ENCODE measurements around the gene PODXL2.
"Not testable (repeated sequence)": the region's sequence is repeated elsewhere in the genome, so short reads cannot be mapped to it uniquely, and the experiment has no call there.

Gene PODXL2

GRCh38 chr3:127702151-127702578 is 73.2 kb downstream of the PODXL2 start:
- DNase-seq, result no peak
- no peak overlapping the region for H3K4me3 ChIP-seq (ENCODE audit: low read depth, low read length)
- H3K27me3 ChIP-seq (ENCODE audit: insufficient read depth, low read depth, severe bottlenecking), result no peaks in the 10 kb centered on the region
- TF ChIP-seq CTCF (IDR thresholded peaks at IDR 0.05; ENCODE audit: low read depth, low read length), result no peak
- no peak overlapping the region for H3K27ac ChIP-seq
- H3K9me3 ChIP-seq (ENCODE audit: severe bottlenecking), result peaks cover 5% of the 10 kb centered on the region
- no peaks in the 10 kb centered on the region for H3K36me3 ChIP-seq

GRCh38 chr3:127704840-127705239 is 75.9 kb downstream of the PODXL2 start:
- not testable (repeated sequence) for DNase-seq; H3K27ac ChIP-seq; H3K9me3 ChIP-seq (ENCODE audit: severe bottlenecking); H3K36me3 ChIP-seq; H3K4me3 ChIP-seq (ENCODE audit: low read depth, low read length); H3K27me3 ChIP-seq (ENCODE audit: insufficient read depth, low read depth, severe bottlenecking)

GRCh38 chr3:127706312-127706711 is 77.3 kb downstream of the PODXL2 start:
- H3K27me3 ChIP-seq (ENCODE audit: insufficient read depth, low read depth, severe bottlenecking), result no peaks in the 10 kb centered on the region
- H3K27ac ChIP-seq, result peak overlapping the region; percentile 54
- H3K9me3 ChIP-seq (ENCODE audit: severe bottlenecking), result peaks cover 5% of the 10 kb centered on the region
- H3K4me3 ChIP-seq (ENCODE audit: low read depth, low read length), result no peak overlapping the region
- H3K36me3 ChIP-seq, result no peaks in the 10 kb centered on the region
- DNase-seq, result peak; percentile 3
- TF ChIP-seq CTCF (IDR thresholded peaks at IDR 0.05; ENCODE audit: low read depth, low read length), result no peak

GRCh38 chr3:127706785-127707351 is 77.9 kb downstream of the PODXL2 start:
- DNase-seq, result no peak
- Histone ChIP-seq H3K36me3 (no peaks in the 10 kb centered on the region), H3K27me3 (ENCODE audit: insufficient read depth, low read depth, severe bottlenecking) (no peaks in the 10 kb centered on the region), H3K9me3 (ENCODE audit: severe bottlenecking) (peaks cover 5% of the 10 kb centered on the region), H3K4me3 (ENCODE audit: low read depth, low read length) (no peak overlapping the region), H3K27ac (peak overlapping the region; percentile 54)
- no peak for TF ChIP-seq CTCF (IDR thresholded peaks at IDR 0.05; ENCODE audit: low read depth, low read length)

GRCh38 chr3:127707851-127708411 is 78.9 kb downstream of the PODXL2 start:
- Histone ChIP-seq H3K4me3 (ENCODE audit: low read depth, low read length) (no peak overlapping the region), H3K9me3 (ENCODE audit: severe bottlenecking) (peaks cover 5% of the 10 kb centered on the region), H3K36me3 (no peaks in the 10 kb centered on the region), H3K27me3 (ENCODE audit: insufficient read depth, low read depth, severe bottlenecking) (no peaks in the 10 kb centered on the region), H3K27ac (peak overlapping the region; percentile 54)
- no peak for TF ChIP-seq CTCF (IDR thresholded peaks at IDR 0.05; ENCODE audit: low read depth, low read length)
- no peak for DNase-seq

GRCh38 chr3:127708837-127709236 is 79.9 kb downstream of the PODXL2 start:
- Histone ChIP-seq H3K9me3 (ENCODE audit: severe bottlenecking) (peaks cover under 1% of the 10 kb centered on the region), H3K4me3 (ENCODE audit: low read depth, low read length) (no peak overlapping the region), H3K27ac (no peak overlapping the region), H3K36me3 (no peaks in the 10 kb centered on the region), H3K27me3 (ENCODE audit: insufficient read depth, low read depth, severe bottlenecking) (no peaks in the 10 kb centered on the region)
- no peak for TF ChIP-seq CTCF (IDR thresholded peaks at IDR 0.05; ENCODE audit: low read depth, low read length)
- no peak for DNase-seq

Measured in WERI-Rb-1 (cell line).